Kasumi-1 (cell line): ENCODE results near the gene GINS2.

ENCODE experiments used
- DNase-seq, 2 experiments: peaks; one replicate each; lab custom pipeline; 2025; lab: John Stamatoyannopoulos, UW

Gene GINS2

DNA sequence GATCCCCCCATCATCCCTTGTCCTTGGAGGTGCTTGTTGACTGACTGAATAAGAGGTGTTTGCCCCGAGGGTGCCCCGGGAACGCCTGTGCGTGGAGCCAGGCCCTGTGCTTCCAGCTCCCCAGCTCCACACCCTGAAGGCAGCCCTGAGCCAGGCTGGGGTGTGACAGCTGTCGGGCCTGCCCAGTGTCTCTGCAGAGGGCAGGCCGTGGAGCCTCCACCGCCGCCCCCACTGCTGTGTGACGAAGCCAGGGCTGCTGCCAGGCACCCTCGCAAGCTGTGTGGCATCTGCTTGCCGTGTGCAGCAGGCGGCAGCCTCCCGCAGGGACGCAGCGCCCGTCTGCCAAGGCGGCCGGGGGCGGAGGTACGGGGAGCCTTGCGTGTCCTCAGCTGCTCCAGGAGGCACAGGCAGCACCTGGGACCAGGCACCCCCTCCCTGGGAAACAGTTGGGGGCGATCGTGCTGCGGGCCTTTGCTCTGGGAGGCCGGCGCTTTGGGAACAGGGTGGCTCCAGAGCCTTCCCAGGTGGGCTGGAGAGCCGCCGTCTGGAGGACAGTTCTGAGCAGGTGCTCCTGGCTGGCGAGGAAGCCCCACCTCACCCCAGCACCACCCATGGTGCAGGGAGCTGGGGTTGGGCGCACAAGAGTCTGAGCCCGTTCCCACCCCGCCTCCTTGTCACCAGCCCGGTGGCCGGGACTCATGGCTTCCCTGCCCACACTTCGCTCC lies 49.1 kb downstream of the GINS2 start:
- no peak for DNase-seq

DNA sequence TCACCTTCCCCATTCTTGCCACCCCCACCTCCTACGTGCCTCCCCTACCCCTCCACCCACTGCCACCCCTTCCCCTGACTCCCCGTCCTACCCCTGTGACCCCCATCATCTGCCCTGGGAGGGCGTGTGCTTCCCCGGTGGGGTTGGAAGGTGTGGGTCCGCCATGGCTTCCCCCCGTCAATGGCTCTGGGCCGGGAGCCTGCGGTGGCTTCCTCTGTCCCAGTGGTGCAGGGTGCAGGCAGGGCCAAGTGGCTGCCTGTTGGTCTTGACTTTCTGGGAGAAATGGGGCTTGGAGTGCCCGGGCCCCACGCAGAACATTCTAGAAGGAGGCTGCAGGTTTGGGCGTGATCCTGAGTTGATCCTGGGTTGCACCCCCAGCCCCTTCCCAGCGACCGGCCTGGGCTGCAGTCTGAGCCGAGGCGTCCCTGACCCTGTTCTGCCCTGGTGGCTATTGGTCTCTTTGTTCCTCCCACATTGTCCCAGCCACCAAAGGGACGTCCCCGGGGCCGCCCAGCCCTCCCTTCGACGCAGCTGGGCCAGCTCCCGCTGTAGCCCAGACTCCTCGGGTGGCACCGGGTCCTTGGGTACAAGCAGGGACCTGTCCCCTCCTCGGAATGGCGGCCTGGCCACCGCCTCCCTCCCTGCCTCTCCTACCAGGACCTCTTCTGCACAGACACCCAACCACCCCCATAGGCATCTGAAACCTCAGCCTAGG lies 49.9 kb downstream of the GINS2 start:
- no peak for DNase-seq

DNA sequence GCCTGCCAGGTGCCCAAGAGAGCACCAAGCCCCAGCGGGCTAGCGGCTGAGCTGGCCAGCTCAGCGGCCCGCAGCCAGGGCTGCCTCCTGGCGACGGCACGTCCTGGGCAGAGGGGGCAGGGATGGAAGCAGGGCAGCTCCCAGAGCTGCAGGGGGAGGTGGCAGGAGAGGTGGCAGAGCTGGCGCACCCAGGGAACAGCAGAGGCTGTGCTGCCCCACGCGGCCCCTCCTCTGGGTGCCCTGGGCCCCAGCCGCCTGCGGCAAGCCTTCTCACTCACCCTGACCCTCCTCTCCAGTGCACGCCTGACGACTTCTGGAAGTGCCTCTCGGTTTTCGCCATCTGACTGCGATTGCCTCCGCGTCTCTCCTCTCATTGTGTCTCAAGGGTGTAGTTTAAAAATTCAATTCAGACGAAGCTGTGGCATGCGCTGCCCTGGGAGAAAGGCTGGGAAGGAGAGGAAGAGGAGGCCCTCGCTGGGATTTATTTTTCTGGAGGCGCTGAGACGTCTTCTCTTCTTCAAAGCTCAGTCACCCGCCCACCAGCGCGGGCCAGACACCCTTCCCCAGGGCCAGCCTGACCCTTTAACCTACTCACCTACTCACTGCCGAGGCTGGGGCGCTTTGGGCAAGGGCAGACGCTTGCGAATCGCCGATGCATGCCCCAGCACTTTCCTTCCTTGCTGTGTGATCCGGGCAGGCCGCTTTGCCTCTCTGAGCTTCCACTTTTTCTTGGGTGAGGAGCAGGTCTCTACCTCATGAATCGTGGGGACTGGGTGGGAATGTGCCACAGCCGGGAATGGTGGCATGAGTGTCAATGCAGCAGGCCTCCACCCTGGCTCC lies 50.7 kb downstream of the GINS2 start:
- DNase-seq = no peak

DNA sequence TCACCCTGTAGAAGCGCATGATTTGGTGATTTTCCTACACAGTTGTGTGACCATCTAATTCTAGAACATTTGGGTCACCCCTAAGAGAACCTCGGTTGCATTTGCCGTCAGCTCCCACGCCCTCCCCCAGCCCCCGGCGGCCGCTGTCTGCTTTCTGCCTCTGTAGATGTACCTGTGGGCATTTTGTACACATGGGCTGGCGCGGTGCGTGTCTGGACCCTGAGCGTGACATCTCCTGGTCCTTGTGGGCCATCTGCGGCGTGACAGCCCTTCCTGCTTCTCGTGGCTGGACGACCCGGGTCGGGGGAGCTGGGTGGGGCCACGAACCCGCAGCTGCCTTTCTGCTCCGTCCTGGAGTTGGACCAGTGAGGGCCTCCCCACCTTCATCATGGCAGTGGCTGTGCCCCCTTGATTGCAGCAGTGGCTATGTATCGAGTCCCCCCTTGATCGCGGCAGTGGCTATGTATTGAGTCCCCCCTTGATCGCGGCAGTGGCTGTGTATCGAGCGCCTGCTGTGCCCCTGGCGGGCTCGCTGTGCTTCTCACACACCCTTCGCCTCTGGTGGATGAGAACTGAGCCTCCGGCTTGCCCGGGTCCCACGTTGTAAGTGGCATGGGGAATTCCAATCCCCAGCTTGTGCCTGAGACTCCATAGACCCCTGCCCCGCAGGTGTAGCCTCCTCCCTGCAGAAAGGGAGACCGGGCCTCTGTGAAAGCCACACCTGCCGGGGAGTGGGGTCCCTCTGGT lies 51.5 kb downstream of the GINS2 start:
- DNase-seq = no peak

DNA sequence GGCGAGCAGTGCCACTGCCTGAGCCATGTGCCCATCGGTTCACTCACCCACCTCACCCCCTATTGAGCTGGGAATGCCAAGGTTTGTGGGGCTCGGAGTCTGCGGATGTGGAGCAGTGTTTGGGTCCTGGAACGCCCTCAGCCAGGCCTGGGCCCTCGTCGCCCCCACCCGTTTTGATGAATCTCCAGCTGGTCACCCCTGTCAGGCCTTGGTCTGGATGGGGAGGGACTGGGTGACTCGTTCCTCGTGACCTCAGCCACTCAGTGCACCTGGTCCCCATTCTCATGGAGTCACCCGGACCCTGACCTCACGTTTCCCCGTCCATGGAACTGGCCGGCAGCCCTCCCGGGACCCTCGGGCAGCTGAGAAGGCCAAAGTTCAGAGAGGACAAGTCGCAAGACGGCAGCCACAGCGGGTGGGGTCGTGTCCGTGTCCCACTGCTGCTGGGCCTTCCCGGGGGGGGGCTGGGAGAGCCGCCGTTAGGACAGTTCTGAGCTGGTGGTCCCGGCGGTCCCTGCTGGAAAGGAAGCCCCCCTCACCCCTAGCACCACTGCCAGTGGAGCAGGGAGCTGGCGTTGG lies 52.4 kb downstream of the GINS2 start:
- DNase-seq = no peak

DNA sequence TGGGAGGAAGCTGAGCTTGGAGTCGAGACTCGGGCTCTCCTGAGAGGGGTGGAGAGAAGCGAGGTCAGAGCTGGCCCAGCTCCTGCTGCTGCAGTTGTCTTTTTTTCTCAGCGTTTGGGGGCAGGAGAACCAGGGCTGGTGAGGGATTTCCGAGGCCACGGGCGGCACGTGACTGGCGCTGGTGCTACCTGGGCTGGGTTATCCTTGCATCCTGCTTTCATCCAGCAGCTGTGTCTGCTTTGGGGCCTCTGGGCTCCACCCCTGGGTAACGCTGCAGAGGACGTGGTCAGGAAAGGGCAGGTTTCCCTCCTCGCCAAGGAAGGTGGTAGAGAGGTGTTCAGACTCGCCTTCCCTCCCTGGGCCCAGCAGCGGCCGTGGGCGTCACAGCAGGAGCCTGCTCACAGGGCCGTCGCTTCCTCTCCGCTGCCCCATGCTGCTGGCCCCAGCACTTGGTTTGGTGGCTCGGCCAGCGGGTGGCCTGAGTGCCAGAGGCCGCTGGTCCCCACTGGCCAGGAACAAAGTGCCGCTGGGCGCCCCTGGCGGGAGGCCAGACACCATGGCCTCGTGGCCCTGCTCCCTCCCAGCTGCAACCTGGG lies 53.1 kb downstream of the GINS2 start:
- DNase-seq = no peak

DNA sequence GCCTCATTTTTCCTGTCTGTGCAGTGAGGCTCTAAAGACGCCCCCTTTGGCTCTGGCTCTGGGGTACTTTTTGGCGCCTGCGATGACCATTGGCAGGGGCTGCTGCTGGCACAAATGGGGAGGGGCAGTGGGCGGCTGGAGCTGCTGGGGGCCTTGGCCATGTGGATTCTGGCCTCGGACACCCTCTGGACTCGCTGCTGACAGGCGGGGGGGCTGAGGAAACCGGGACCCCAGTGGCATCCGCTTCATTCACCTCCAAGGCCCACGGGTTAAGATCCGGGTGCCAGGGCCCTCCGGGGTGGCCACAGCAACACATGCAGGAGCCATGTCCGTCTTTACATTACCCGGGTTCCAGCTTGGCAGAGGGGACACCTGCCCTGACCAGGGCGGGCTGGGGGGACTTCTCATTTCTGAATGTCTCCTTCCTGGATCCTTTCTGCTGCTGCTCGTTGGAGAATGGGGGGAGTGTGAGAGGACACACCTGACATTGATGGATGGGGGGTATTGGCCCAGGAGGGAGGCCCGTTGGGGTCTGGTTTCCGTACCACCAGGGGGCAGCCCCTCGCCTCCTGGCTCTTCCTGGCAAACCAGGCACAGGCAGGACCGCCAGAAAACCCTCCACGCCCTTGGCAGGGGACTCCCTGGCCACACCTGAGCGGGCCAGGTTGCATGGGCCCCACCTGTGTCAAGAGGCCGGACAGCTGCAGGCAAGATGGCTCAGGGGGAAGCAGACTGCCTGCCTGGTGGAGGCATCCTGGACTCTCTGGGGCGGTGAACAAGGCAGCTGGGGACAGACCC lies 53.8 kb downstream of the GINS2 start:
- DNase-seq = no peak

DNA sequence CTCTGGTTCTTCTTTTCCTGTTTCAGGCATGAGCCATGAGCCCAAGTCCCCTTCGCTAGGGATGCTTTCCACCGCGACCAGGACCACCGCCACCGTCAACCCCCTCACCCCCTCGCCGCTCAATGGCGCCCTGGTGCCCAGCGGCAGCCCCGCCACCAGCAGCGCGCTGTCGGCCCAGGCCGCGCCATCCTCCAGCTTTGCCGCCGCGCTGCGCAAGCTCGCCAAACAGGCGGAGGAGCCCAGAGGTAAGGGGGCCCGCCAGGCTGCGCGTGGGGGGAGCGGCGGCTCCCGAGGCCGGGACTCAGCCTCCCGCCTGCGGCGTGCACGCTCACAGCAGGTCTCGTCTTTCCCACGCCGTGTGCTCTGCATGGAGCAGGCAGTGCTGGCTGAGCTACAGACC lies 54.9 kb downstream of the GINS2 start:
- DNase-seq = no peak

DNA sequence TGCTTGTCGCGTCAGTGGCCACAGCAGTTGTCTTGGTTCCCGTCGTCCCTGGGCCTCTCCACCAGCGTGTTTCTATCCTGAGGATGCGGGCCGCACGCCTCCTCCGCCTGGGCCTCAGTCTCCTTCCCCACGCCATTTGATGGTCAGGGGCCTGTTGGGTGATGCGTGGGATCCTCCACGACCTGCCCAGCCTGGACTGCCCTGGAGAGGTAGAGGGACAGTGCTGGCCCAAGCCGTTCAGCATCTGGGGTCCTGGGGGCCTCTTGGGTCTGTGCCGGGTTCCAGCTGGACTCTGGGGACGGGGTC lies 55.4 kb downstream of the GINS2 start:
- no peak for DNase-seq

DNA sequence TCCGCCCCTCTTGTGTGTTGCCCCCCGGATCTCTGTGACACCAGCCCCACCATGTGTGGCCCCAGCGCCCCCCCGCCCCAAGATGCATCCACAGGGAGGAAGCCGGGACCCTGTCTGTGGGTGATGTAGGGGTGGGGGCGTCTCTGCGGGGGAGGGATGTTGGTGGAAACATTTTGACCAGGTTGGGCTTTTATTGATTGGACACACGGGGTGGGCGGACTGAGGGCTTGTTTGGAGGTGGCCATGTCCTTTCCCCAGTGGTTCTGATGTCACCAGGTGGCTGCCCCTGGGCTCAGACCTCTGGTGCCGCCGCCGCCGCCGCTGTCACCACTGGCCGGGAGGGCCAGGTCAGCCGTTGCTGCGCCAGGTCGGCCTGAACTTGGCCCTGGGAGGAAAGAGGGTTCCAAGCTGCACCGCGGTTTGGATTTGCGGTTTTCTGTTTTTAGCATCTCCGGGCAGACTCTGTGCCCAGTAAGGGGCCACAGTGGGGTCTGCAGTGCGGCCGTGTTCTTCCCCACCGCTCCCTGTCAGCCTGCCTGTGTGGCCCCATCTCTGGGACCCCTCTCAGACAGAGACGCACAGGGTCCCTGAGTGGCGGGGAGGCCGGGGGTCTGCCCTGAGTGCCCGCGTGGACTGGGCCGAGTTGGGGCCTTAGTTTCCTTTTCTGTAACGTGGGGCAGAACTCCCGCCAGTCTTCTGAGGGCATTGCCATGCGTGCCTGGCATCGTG lies 55.9 kb downstream of the GINS2 start:
- no peak for DNase-seq

DNA sequence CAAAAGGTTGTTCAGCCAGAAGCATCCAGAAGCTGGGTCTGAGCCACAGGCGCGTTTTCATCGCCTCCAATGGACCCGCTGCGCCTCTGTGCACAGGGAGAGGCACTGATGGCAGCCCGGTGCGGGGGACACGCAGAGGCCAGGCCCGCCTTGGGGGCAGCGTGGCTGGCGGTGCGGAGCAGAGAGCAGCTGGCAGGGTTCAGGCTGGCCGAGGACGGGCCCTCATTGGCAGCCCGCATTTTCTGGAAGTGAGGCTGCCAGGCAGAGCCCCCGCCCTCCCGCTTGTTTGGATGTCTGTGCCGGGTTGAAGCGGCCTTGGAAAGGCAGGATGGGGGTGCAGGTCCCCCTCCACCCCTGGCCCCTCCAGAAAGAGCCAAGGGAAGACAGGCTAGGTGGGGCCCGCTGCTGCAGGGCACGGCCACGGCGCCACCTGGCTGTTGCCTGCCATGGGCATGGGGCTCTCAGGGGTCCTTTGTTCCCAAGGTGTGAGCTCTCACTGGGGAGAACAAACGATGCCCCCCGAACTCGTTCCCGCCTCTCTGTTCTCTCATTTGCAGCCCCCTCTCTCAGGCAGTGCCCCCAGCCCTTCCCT lies 56.9 kb downstream of the GINS2 start:
- no peak for DNase-seq

DNA sequence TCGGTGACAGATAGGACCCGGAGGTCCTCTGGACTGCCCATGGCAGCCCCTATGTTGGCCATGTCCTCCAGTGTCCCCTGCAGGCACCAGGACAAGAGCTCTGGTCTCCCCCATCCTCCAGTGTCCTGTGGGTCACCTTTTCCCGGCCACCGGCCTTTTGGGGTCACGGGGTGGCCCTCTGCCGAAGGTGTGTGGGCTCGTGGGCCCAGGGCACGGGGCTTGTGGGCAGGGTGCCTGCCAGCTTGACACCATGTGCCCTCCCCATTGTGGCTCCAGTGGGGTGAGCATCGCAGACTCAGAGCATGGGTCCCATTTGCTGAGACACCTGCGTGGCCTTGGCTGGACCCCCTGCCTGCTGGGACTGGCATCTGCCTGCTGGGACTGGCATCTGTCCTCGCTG lies 57.5 kb downstream of the GINS2 start:
- no peak for DNase-seq

DNA sequence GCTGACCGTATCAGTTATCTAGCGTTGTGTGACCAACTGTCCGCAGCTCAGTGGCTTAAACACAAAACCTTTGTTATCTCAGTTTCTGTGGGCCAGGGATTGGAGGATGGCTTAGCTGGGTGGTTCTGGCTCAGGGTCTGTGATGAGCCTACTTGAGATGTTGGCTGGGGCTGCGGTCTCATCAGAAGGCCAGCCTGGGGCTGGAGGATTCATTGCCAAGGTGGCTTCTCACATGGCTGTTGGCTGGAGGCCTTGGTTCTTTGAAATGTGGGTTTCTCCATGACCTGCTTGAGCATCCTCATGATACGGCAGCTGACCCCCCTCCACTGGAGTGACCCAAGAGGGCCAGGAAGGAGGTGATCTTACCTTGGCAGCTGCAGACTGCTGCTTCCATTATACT lies 58.9 kb downstream of the GINS2 start:
- DNase-seq = no peak

DNA sequence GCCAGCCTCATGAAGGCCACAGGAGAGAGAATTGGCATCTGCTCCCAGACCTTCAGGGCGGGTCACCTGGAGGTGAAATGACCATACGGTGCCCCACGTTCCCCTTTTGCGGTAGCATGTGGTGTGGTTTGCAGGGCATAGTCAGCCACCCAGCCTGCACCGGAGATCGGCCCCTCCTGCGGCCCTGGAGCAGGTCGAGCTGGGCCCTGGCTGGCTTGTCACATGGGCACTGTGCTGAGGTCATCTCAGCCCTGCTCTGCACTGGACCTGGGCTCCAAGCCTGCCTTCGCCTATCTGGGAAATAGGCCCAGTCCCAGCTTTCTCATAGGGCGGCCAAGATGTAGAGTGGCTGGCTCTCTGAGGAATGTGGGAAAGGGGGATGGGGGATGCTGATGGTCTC lies 59.4 kb downstream of the GINS2 start:
- DNase-seq = no peak

DNA sequence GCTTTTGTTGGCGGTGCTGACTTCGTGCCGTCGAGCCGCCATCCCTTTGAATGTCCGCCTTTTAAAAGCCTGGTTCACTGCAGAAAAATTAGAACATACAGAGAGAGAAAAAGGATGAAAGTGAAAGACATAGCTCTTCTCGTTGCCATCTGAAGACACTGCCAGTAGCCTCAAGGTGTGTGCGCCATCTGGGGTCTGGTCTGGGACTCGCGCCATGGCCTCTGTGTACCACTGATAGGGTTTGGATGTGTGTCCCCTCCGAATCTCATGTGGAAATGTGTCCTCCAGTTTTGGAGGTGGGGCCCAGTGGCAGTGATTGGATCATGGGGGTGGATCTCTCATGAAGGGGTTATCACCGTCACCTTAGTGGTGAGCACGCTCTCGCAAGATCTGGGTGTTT lies 60.1 kb downstream of the GINS2 start:
- peak in 1 of 2 experiments; percentile 6 for DNase-seq

DNA sequence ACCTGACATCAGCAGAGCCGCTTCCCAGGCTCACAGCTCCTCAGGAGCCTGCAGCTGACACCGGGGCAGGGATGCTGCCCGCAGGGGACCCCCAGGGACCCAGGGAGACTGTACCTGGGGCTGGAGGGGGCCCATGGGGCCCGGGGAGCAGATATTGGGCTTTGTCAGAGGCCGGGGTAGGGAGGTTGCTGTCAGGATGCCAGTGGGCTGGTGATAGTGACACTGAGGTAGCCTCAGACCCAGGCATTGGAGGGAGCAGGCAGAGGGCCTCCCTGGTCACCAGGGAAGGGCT lies 60.5 kb downstream of the GINS2 start:
- no peak for DNase-seq

DNA sequence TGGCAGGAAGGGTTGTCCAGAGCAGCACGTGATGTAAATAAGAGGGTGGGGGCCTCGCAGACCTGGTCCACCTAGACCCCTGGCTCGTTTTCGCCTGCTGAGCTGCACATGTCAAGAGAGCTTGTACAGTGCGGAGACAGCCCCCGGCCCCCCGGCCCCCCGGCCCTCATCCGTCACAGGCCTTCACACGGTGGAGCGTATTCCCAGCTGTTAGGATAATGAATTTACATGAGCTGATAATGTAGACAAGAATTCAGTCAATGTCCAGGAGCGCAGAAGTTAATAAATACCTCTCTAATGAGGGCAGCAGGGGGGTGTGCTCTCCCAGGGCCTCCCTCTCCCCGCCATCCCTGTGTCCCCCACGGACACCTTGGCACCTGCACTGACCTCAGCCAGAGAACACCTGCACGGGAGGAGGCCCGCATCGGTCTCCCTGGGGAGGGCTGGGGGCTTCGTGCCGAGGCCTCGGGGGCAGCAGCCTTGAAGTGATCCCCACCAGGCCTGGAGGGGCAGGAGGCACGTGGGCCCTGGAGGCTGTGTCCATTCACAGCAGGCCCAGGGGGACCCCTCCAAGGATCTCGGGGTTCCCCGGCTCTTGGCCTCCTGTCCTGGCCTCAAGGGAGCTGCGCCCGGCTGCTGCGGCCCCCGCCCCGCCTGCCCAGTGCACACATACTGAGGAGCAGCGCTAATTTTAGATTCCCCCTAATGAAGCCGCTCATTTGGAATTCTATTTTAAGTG lies 61.1 kb downstream of the GINS2 start:
- no peak for DNase-seq

DNA sequence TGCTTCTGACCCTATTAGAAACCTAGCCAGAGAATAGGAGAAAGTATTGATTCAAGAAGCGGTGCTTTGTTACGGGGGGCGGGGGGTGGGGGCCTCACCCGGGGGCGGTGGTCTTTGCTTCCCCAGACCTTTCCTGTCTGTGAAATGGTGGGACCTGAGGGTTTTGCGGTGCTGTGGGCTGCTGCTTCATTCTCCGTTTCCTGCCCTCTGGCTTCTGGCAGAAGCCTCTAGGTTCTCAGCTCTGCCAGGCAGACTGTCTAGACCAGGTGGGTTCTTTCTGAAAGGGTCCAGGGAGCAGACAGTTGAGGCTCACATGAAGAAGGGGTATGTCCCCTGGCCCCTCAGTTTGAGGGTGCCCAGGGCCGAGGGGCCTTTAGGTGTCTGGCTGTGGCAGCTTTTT lies 61.7 kb downstream of the GINS2 start:
- DNase-seq = no peak
